Hepatocyte (in vitro differentiated cells): ENCODE measurements around the gene MYO18B.

Source experiments
- CTCF ChIP-seq: fragments of 200-600 bp; sonication (generic); IDR thresholded peaks from 2 replicates; pipeline ENCODE4 v1.5.1; 2016; ENCODE audit warnings: antibody characterized with exemption, mild to moderate bottlenecking; ENCODE audit not compliant: poor library complexity
- EZH2 ChIP-seq: fragments of 200-600 bp; sonication (generic); IDR thresholded peaks from 2 replicates; pipeline ENCODE4 v1.6.1; 2016; ENCODE audit warnings: antibody characterized with exemption, mild to moderate bottlenecking, borderline replicate concordance

GRCh38 chr22:26043031-26043430, 301.0 kb downstream of the MYO18B start:
- TF ChIP-seq CTCF (no peak), EZH2 (no peak)
